A549 (cell line): ENCODE results near the gene TMEM203.

ENCODE experiments used
- CHD2 ChIP-seq: fragments of 150-350 bp; IDR thresholded peaks from 2 replicates; pipeline ENCODE4 v1.6.1; 2014; ENCODE audit warnings: low read length; ENCODE audit not compliant: partially characterized antibody
- EP300 ChIP-seq, 2 experiments: fragments of >200 bp; sonication (Bioruptor Twin); formaldehyde crosslinking; IDR thresholded peaks; 2 replicates in 1 of 2; 3 replicates in 1 of 2; pipeline ENCODE4 v1.6.1; 2016 to 2017
- ESRRA ChIP-seq: fragments of 150-350 bp; IDR thresholded peaks from 2 replicates; pipeline ENCODE4 v1.6.1; 2014; ENCODE audit warnings: mild to moderate bottlenecking, low read length, borderline replicate concordance
- HMGXB4 ChIP-seq: fragments of 250-450 bp; sonication (Bioruptor Pico); IDR thresholded peaks from 2 replicates; pipeline ENCODE4 v1.5.0; 2021; ENCODE audit warnings: mild to moderate bottlenecking, moderate library complexity, borderline replicate concordance
- JUNB ChIP-seq: fragments of >200 bp; sonication (Bioruptor Twin); formaldehyde crosslinking; IDR thresholded peaks from 2 replicates; pipeline ENCODE4 v1.6.1; 2016
- KDM1A ChIP-seq: fragments of 200-600 bp; sonication (generic); IDR thresholded peaks from 2 replicates; pipeline ENCODE4 v1.6.1; 2016; ENCODE audit warnings: low read depth, mild to moderate bottlenecking
- RAD21 ChIP-seq, 2 experiments: fragments of >200 bp in 1 of 2; sonication (Bioruptor Twin) in 1 of 2; formaldehyde crosslinking in 1 of 2; IDR thresholded peaks in 1 of 2; conservative IDR thresholded peaks in 1 of 2; 2 replicates in 1 of 2; 3 replicates in 1 of 2; pipeline ENCODE4 v1.6.1; 2012 to 2018; ENCODE audit warnings: inconsistent platforms in 1 of 2
- REST ChIP-seq: fragments of 200-600 bp; sonication (generic); IDR thresholded peaks from 2 replicates; pipeline ENCODE4 v1.6.1; 2016; ENCODE audit warnings: antibody characterized with exemption, mild to moderate bottlenecking, moderate library complexity
- RFX5 ChIP-seq: fragments of 450-650 bp; IDR thresholded peaks from 2 replicates; pipeline ENCODE4 v1.7.1; 2014; ENCODE audit warnings: antibody characterized with exemption, mild to moderate bottlenecking, moderate library complexity
- TF ChIP-seq, protein P1 (sequence below): fragments of >200 bp; sonication (Bioruptor Twin); formaldehyde crosslinking; IDR thresholded peaks from 3 replicates; pipeline ENCODE4 v1.5.1; 2016

- TF ChIP-seq HMGXB4 (CRISPR knock-in tag): no peak
- TF ChIP-seq ESRRA: no peak
- peak in 1 of 2 experiments; percentile 35; a peak in 1 of 5 replicates for TF ChIP-seq RAD21 (conservative IDR thresholded peaks at IDR 0.05 in 1 of 2, IDR thresholded peaks at IDR 0.05 in 1 of 2)
- no peak for TF ChIP-seq EP300 (IDR thresholded peaks at IDR 0.05)
- TF ChIP-seq, protein P1, sequence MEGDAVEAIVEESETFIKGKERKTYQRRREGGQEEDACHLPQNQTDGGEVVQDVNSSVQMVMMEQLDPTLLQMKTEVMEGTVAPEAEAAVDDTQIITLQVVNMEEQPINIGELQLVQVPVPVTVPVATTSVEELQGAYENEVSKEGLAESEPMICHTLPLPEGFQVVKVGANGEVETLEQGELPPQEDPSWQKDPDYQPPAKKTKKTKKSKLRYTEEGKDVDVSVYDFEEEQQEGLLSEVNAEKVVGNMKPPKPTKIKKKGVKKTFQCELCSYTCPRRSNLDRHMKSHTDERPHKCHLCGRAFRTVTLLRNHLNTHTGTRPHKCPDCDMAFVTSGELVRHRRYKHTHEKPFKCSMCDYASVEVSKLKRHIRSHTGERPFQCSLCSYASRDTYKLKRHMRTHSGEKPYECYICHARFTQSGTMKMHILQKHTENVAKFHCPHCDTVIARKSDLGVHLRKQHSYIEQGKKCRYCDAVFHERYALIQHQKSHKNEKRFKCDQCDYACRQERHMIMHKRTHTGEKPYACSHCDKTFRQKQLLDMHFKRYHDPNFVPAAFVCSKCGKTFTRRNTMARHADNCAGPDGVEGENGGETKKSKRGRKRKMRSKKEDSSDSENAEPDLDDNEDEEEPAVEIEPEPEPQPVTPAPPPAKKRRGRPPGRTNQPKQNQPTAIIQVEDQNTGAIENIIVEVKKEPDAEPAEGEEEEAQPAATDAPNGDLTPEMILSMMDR: no peak
- no peak for TF ChIP-seq REST
- TF ChIP-seq KDM1A: no peak
- TF ChIP-seq JUNB: no peak
- TF ChIP-seq CHD2: no peak
- TF ChIP-seq RFX5: no peak
Measured at GRCh38 chr9:137190315-137190856, 15.1 kb downstream of the TMEM203 start.
